ENCODE results near the gene COL23A1. TPM values are rescaled to one million over a fixed set of nuclear protein-coding genes. Genes with fewer than 3 reads are reported as not detected.

Gene COL23A1
- total and polyA plus RNA-seq, 2 of the 8 experiments (the other 6 are each of a cell fraction or from before 2014, with no cell fraction given) = 3.1 to 4.7 TPM

DNA sequence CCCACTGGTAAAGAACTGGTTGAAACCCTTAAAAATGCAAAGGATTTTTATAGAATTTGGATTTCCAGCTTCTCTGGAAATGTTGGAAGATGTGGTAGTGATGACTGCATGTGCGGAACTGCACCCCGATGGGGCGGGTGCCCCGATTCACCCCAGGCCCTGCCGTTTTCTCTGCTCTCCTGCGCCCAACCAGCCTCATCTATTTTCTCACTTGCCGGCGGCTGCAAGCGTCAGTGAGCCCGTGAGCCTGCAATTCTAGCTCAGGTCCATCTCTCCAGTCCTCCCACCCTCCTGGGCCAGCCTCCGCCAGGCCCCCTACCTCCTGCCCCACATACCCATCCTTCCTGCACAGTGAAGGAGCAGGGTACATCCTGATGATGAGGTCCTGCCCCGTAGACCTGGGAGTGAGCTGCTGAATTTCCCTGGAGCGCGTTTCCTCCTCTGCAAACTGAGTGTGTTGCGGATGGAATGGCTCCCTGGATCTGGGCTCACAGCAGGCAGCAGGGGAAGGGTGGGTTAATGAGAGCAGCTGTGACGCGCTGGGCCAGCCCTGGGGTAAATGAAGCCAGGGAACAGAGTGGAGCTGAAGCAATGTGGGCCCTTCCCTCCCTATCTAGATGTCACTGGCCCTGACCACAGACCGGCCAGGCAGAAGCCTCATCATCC is 311.7 kb downstream of the COL23A1 start:
- no peak overlapping the region for H3K27ac ChIP-seq (ENCODE audit: low read depth, low read length)
- H3K4me3 ChIP-seq (ENCODE audit: extremely low read depth in 1 of 4, insufficient read depth in 2 of 4, low read depth in 3 of 4, low read length in 4 of 4) = no peak overlapping the region
- peaks cover 0 to 10% (median 2%) of the 10 kb centered on the region in 4 experiments; a peak in 4 of 7 replicates for H3K27me3 ChIP-seq (replicated peaks in 1 of 4; ENCODE audit: control insufficient read depth in 3 of 4, extremely low read depth in 1 of 4, insufficient read depth in 3 of 4, low read length in 3 of 4)
- H3K4ac ChIP-seq (replicated peaks; ENCODE audit: insufficient read length, low read depth, low read length) = no peak overlapping the region
- H3K79me1 ChIP-seq (ENCODE audit: low read depth, low read length) = no peaks in the 10 kb centered on the region
- H2BK120ac ChIP-seq (replicated peaks; ENCODE audit: low read depth, low read length) = no peak overlapping the region
- POLR2A ChIA-PET (ENCODE audit: partially characterized antibody) = interaction anchor here (0.6 kb wide), 1 partner anchor 42 kb away, joined by 4 read pairs; no protein-coding TSS in a partner anchor
- no peak overlapping the region for H2AFZ ChIP-seq (ENCODE audit: low read length)
- no peaks in the 10 kb centered on the region for H3K9me3 ChIP-seq (ENCODE audit: insufficient read depth in 2 of 2, low read depth in 1 of 2, low read length in 1 of 2)
- no peak for DNase-seq (ENCODE audit: low read depth in 1 of 2, low spot score in 2 of 2)
- H4K5ac ChIP-seq (ENCODE audit: insufficient read length, low read depth, low read length) = no peak overlapping the region
- 87% methylated on average over 18 of the region's 18 CpGs; no CpG with 5 or more reads in 1 of the 2 experiments for WGBS, 2 experiments (ENCODE audit: extremely low coverage in 1 of 2, insufficient coverage in 1 of 2, insufficient read length in 1 of 2, insufficient replicate concordance in 2 of 2, low coverage in 1 of 2, low lambda C conversion rate in 2 of 2, missing lambda C conversion rate in 1 of 2)
- H3K4me2 ChIP-seq (ENCODE audit: insufficient read depth in 1 of 2, low read depth in 2 of 2, low read length in 2 of 2) = no peak overlapping the region
- H3K23ac ChIP-seq (ENCODE audit: insufficient read length) = no peak overlapping the region
- no peak overlapping the region for H3K14ac ChIP-seq (ENCODE audit: insufficient read length)
- no peak overlapping the region for H4K8ac ChIP-seq (ENCODE audit: extremely low read depth, insufficient read depth, low read length)
- peaks cover 0 to 4% (median 2%) of the 10 kb centered on the region in 4 experiments; a peak in 2 of 7 replicates for H3K4me1 ChIP-seq (replicated peaks in 1 of 4; ENCODE audit: control insufficient read depth in 3 of 4, insufficient read depth in 4 of 4, low read length in 3 of 4)
- H2BK5ac ChIP-seq (ENCODE audit: low read depth, low read length) = no peak overlapping the region
- H3K23me2 ChIP-seq (ENCODE audit: low read depth, low read length) = no peaks in the 10 kb centered on the region
- CTCF ChIA-PET (ENCODE audit: partially characterized antibody) = interaction anchor here (0.6 to 10.0 kb wide), 27 partner anchors 10 to 312 kb away, joined by 3 to 131 read pairs (median 4); partner anchors contain the start of gene COL23A1
- H2AK5ac ChIP-seq (ENCODE audit: low read depth, low read length) = no peak overlapping the region
- H4K91ac ChIP-seq (replicated peaks; ENCODE audit: insufficient read length, low read length) = no peak overlapping the region
- no peaks in the 10 kb centered on the region for H3K79me2 ChIP-seq (ENCODE audit: control insufficient read depth in 1 of 2, insufficient read depth in 2 of 2, low read length in 2 of 2)
- H3K9ac ChIP-seq (replicated peaks in 1 of 4; ENCODE audit: extremely low read depth in 1 of 4, low read depth in 3 of 4, low read length in 3 of 4) = no peak overlapping the region
- H2BK20ac ChIP-seq (ENCODE audit: low read length) = no peak overlapping the region
- H2BK12ac ChIP-seq (ENCODE audit: low read depth, low read length) = no peak overlapping the region
- no peak for FAIRE-seq
- no peak for TF ChIP-seq CREB1 (IDR thresholded peaks at IDR 0.05)
- no peak for TF ChIP-seq RAD21 (IDR thresholded peaks at IDR 0.05 in 1 of 2, conservative IDR thresholded peaks at IDR 0.05 in 1 of 2; ENCODE audit: low read depth in 2 of 2, low read length in 2 of 2)
- TF ChIP-seq RFX5 (IDR thresholded peaks at IDR 0.05; ENCODE audit: borderline replicate concordance, low read depth, low read length) = no peak
- TF ChIP-seq EZH2 (IDR thresholded peaks at IDR 0.05; ENCODE audit: low read depth, low read length, severe bottlenecking) = no peak
- TF ChIP-seq, protein P1, sequence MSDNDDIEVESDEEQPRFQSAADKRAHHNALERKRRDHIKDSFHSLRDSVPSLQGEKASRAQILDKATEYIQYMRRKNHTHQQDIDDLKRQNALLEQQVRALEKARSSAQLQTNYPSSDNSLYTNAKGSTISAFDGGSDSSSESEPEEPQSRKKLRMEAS (IDR thresholded peaks at IDR 0.05) = no peak
- H2BK15ac ChIP-seq (ENCODE audit: low read length) = no peak overlapping the region
- no peak overlapping the region for H3K18ac ChIP-seq (ENCODE audit: extremely low read depth, low read length)
- H3K56ac ChIP-seq (replicated peaks; ENCODE audit: insufficient read length, low read depth, low read length) = no peak overlapping the region
- H4K20me1 ChIP-seq (replicated peaks in 1 of 2; ENCODE audit: control insufficient read depth in 1 of 2, insufficient read depth in 2 of 2, low read length in 2 of 2) = peaks cover 0 to 3% of the 10 kb centered on the region in 2 experiments
- H3K36me3 ChIP-seq (ENCODE audit: control insufficient read depth in 2 of 4, insufficient read depth in 4 of 4, low read length in 3 of 4) = no peaks in the 10 kb centered on the region

Data from H1 (cell line).